ENCODE measurements around the gene KAT6B.
"Not testable (repeated sequence)": the region's sequence is repeated elsewhere in the genome, so short reads cannot be mapped to it uniquely, and the experiment has no call there.

KAT6B gene

DNA sequence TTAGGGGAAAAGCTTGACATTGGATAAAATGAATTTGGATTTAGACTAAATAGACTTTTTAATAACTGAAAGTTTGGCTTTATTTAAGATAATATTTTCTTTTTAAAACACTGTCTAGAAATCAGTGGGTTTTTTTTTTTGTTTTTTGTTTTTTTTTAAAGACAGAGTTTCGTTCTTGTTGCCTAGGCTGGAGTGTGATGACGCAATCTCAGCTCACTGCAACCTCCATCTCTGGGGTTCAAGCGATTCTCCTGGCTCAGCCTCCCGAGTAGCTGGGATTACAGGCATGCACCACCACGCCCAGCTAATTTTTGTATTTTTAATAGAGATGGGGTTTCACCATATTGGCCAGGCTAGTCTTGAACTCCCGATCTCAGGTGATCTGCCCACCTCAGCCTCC, 66.9 kb downstream of the KAT6B start:
- not testable (repeated sequence) for DNase-seq

DNA sequence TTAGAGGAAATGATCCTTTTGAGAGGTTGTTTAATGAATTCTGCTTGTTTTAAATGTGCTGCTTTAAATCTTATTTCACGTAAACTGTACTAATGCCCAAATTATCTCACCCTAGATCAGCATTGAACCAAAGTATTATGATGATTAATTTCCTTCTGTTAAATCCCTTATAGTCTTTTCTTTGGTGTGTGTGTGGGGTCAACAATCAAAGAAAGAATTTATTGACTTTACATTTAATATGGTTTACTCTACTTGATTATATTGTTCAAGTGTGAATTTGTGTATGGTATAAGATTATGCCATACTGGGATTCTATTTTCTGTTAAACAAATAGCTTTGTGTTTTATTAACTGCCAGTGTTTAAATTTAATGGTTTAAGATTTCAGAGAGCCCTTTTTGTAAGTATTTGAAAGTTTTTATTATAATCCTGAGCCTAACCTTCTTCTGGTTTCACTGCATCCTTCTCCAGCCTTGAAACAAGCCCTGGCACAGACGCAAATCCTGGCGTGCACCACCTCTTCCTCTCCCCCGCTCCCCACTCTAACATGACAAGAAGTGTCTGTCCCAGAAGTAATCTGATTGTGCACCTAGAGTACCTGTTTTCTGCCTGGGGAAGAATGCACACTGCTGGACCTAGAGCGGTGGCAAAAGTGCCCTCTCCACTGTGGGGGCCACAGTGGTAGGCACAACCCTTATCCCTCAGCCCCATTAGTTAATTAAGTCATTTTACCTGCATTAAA, 70.6 kb downstream of the KAT6B start:
- no peak for DNase-seq

GRCh38 chr10:74898201-74898976, 72.0 kb downstream of the KAT6B start:
- no peak for DNase-seq

GRCh38 chr10:74900297-74900696, 73.9 kb downstream of the KAT6B start:
- no peak for DNase-seq

GRCh38 chr10:74901301-74901700, 74.9 kb downstream of the KAT6B start:
- no peak for DNase-seq

DNA sequence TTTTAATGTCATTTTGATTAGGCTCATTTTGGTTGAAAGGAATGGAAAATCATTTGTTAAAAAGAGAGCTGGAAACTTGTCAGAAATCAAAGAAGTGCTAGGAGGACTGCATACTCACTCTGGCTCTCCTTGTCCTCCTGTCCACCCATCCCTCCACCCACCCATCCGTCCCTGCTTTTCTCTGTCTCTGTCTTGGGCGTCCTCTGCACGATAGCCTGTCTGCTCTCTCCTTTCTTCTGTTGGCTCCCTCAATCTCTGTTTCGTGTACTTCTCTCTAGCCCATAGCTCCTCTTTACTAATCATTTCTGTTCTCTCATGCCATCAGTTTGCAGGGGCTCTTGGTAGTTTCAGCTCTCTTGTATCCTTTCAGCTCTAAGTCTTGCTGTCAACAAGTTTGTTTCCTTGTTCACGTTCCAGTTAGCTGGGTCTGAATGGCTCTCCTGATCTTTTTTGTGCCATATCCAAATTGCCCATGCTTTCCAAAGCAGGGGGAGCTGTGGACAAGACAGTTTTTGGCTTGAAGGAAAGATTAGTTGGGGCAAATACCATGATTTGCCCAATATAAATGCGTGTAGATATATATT, 75.6 kb downstream of the KAT6B start:
- DNase-seq, result no peak

GRCh38 chr10:74903491-74903890, 77.1 kb downstream of the KAT6B start:
- no peak for DNase-seq

GRCh38 chr10:74906611-74907198, 80.3 kb downstream of the KAT6B start:
- DNase-seq, result no peak

DNA sequence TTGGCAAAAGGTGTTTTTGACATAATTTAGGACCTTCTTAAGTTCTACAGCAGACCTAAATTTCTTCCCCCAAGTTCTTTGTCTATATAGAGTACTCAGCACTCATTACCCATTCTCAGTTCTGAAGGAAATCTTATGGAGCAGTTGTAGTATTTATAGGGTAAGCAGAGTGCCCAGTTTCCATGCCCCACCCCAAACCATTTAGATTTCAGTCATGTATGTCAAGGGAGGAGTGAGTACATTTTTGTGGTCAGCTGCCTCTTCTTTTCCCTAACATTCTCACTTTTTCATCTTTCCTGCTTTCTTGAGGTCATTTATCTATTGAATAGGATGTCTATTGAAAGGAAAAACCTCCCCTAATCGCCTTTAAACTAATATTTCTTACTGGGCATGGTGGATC, 83.3 kb downstream of the KAT6B start:
- DNase-seq, result no peak

- no peak for DNase-seq
Observed at GRCh38 chr10:74910241-74910975, 84.0 kb downstream of the KAT6B start.

- no peak for DNase-seq
Observed at GRCh38 chr10:74910976-74911350, 84.6 kb downstream of the KAT6B start.

- no peak for DNase-seq
Observed at GRCh38 chr10:74912182-74912581, 85.8 kb downstream of the KAT6B start.

DNA sequence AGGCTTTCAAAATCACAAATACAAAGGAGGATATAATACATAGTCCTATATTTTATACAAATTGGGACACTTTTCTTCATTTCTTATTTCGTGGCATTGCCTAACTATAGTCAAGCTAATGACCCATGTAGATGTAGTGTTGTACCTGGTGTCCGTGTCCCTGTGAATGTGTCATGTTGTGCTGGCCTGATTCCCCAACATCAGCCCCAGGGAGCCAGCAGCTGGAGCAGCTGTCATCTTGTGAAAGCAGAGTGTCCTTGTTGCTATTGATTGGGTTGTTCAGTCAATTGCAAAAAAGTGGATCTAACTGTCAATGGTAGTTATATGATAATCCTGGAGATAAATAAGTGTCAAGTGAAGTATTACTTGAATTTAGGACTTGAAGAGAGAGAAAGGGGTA, 86.3 kb downstream of the KAT6B start:
- DNase-seq, result no peak

DNA sequence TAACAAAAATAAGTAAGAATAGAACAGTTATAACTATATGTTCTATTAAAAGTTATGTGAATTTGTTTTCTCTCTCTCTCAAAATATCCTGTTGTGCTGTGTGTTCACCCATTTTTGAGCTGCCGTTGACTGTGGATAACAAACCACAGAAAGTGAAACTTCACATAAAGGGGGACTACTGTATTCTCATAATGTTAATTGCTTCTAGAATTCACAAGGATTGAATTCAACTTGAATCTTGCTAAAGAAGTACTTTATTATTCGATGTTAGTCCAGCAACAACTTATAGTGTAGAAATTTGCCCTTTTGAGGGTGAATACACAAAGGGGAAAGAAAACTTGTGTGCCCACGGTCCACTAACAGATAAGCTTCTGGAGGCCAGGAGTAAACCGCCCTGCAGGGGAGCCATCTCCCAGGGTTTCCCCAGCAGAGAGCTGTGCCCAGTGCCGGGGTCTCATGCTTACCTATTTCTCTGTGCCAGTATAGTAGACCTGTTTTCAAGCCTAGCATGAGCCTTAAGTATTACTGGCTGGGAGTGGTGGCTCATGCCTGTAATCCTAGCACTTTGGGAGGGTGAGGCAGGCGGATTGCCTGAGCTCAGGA, 87.1 kb downstream of the KAT6B start:
- DNase-seq, result no peak

GRCh38 chr10:74916283-74916682, 89.9 kb downstream of the KAT6B start:
- no peak for DNase-seq

GRCh38 chr10:74917481-74918077, 91.2 kb downstream of the KAT6B start:
- DNase-seq, result no peak

- no peak for DNase-seq
Observed at GRCh38 chr10:74919671-74920070, 93.3 kb downstream of the KAT6B start.

GRCh38 chr10:74921070-74921469, 94.7 kb downstream of the KAT6B start:
- not testable (repeated sequence) for DNase-seq

DNA sequence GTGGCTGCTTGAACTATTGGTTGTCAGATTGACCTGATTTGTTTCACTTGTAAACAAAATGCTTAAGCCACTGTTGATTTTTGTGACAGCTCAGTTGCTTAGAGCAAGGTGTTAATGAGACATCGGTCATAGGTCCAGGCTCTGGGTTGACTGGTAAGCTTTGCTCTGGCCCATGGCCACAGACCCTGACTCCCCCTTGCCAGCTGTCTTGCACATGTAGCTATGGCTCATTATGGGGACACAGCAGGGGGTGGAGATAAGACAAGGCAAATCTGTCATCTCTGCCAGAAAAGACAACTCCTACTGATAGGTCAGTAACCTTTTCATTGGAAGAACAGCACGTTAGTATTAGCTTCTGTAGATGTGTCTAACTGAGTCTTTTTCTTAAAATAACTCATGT, 95.3 kb downstream of the KAT6B start:
- DNase-seq, result no peak

DNA sequence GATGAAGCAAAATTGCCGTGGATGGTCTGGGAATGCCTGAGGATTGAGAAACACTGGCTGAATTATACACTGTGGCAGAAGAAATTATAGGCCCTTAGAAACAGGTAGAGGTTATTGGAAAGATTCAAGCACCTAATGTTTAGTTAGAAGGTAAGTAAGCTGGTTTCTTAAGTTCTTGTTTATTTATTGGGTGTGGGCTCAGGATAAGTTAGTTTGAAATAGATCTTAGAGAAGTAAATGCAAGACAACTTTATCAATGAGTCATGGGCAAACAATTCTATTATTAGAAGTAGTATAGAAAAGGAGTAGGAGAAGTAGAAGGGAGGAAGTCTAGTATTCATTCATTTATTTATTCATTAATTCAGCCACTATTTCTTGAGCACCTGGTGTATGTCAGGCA, 96.5 kb downstream of the KAT6B start:
- DNase-seq, result no peak

DNA sequence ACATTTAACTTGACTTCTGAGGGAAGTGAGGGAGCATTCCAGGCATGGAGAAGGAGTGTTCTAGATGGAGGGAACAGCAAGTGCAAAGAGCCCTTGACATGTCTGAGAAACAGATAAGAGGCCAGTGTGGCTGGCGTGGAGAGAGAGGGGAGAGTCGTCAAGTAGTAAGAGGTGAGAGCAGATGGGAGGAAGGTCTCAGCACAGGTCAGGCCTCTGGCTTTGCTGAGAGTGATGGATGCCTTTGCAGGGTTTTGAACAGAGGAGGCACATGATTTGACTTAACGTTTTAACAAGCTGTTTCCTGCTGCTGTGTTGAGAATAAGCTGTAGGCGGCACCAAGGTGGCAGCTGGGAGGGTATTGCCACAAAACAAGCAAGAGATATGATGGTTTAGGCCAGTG, 97.2 kb downstream of the KAT6B start:
- DNase-seq, result no peak

All from activated effector memory CD4-positive, alpha-beta T cell treated with Interleukin-2 at 50 U/mL for 16 hours (primary cell).